HG03442 (cell line): Measurements from ENCODE around the gene PRR4.

Experiments used
- ATAC-seq: cut with Tn5 transposase; IDR thresholded peaks from one replicate; pipeline ENCODE4 v1.9.1; 2021; ENCODE audit warnings: mild to moderate bottlenecking, moderate library complexity; ENCODE audit not compliant: unreplicated experiment

PRR4 gene

DNA sequence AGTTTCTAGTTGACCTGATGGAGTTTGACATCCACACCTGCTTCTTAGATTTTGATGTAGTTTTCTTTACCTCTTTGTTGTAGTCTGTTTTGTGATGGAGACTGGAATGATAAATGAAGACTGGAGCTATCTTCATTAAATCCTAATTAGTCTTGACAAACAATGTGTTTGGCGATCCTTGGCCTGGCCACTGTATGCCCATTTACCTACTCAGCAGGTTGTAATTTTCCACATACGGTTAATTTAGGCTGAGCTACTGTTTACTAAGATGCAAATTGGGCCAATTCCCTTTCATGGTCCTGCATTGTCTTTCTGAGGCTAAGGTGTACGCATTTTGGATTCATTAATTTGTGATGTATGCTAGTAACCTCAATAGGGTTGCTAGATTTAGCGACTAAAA, 46.7 kb downstream of the PRR4 start, which contains the start of gene TAS2R7:
Gene TAS2R7 (minus strand): TSS at position 41 of the 400 bp plus-strand sequence. CDS start 57 bp downstream, outside the sequence.
- no peak for ATAC-seq

DNA sequence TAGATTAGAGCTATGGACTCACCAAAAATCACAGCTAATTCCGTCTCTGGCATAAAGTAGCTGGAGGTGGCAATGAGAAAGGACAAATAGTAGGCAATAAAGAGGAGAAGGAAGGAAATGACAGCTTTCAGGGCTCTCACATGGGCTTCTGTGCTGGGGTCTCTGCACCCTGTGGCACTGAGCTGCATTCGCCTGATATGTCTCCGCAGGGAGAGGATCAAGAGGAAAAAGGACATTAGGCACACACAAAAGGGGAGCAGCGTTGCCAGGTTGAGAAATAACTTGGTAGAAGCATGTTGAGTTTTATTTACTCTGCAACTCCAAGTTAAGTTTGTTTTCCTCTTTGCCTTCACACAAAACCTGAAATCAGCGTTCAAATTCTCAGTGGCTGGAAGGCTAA, 47.5 kb downstream of the PRR4 start:
- no peak for ATAC-seq
